Measurements from ENCODE around the gene FTCD.
"Not testable (repeated sequence)": the region's sequence is repeated elsewhere in the genome, so short reads cannot be mapped to it uniquely, and the experiment has no call there.

FTCD gene

GRCh38 chr21:46150073-46150472, 5.3 kb downstream of the FTCD start:
- no peak for TF ChIP-seq CTCF (IDR thresholded peaks at IDR 0.05; ENCODE audit: poor library complexity, severe bottlenecking)
- H3K27me3 ChIP-seq (ENCODE audit: insufficient read depth, poor library complexity, severe bottlenecking) = no peaks in the 10 kb centered on the region
- peak; percentile 57 for DNase-seq (ENCODE audit: low spot score)
- no peaks in the 10 kb centered on the region for H3K9me3 ChIP-seq (ENCODE audit: severe bottlenecking)
- no peak overlapping the region for H3K4me3 ChIP-seq (ENCODE audit: severe bottlenecking)
- no peak overlapping the region for H3K27ac ChIP-seq (ENCODE audit: poor library complexity, severe bottlenecking)
- no peaks in the 10 kb centered on the region for H3K36me3 ChIP-seq (ENCODE audit: low read depth)
- H3K4me1 ChIP-seq (ENCODE audit: insufficient read depth, poor library complexity, severe bottlenecking) = no peaks in the 10 kb centered on the region
- no peak for ATAC-seq (ENCODE audit: low read depth)

GRCh38 chr21:46149205-46149901, 6.0 kb downstream of the FTCD start:
- no peak for TF ChIP-seq CTCF (IDR thresholded peaks at IDR 0.05; ENCODE audit: poor library complexity, severe bottlenecking)
- peak; percentile 36 for DNase-seq (ENCODE audit: low spot score)
- Histone ChIP-seq H3K36me3 (ENCODE audit: low read depth) (no peaks in the 10 kb centered on the region), H3K9me3 (ENCODE audit: severe bottlenecking) (no peaks in the 10 kb centered on the region), H3K27ac (ENCODE audit: poor library complexity, severe bottlenecking) (no peak overlapping the region), H3K4me3 (ENCODE audit: severe bottlenecking) (no peak overlapping the region), H3K4me1 (ENCODE audit: insufficient read depth, poor library complexity, severe bottlenecking) (no peaks in the 10 kb centered on the region), H3K27me3 (ENCODE audit: insufficient read depth, poor library complexity, severe bottlenecking) (no peaks in the 10 kb centered on the region)
- no peak for ATAC-seq (ENCODE audit: low read depth)

- Histone ChIP-seq H3K27me3 (ENCODE audit: insufficient read depth, poor library complexity, severe bottlenecking) (no peaks in the 10 kb centered on the region), H3K4me3 (ENCODE audit: severe bottlenecking) (no peak overlapping the region), H3K9me3 (ENCODE audit: severe bottlenecking) (no peaks in the 10 kb centered on the region), H3K27ac (ENCODE audit: poor library complexity, severe bottlenecking) (no peak overlapping the region), H3K36me3 (ENCODE audit: low read depth) (no peaks in the 10 kb centered on the region), H3K4me1 (ENCODE audit: insufficient read depth, poor library complexity, severe bottlenecking) (peaks cover 3% of the 10 kb centered on the region)
- TF ChIP-seq CTCF (IDR thresholded peaks at IDR 0.05; ENCODE audit: poor library complexity, severe bottlenecking) = no peak
- DNase-seq (ENCODE audit: low spot score) (no peak), ATAC-seq (ENCODE audit: low read depth) (no peak)
Observed at GRCh38 chr21:46148106-46148505, 7.3 kb downstream of the FTCD start.

DNA sequence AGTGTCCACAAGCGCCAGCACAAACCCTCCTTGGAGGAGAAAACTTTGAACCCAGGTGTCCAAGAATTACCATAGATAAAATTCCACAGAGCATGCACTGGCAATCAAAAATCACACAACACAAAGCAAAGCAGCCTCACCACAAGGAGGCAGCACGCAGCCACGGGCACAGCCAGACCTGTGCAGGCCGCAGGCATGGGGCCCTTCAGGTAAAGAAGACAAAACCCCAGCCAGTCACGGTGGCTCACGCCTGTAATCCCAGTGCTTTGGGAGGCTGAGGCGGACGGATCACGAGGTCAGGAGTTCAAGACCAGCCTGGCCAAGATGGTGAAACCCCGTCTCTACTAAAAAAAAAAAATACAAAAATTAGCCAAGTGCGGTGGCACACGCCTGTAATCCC, 8.0 kb downstream of the FTCD start:
- H3K36me3 ChIP-seq (ENCODE audit: low read depth); H3K9me3 ChIP-seq (ENCODE audit: severe bottlenecking); H3K27ac ChIP-seq (ENCODE audit: poor library complexity, severe bottlenecking); H3K4me1 ChIP-seq (ENCODE audit: insufficient read depth, poor library complexity, severe bottlenecking); H3K27me3 ChIP-seq (ENCODE audit: insufficient read depth, poor library complexity, severe bottlenecking); ATAC-seq (ENCODE audit: low read depth); DNase-seq (ENCODE audit: low spot score); H3K4me3 ChIP-seq (ENCODE audit: severe bottlenecking): not testable (repeated sequence)
- TF ChIP-seq CTCF (IDR thresholded peaks at IDR 0.05; ENCODE audit: poor library complexity, severe bottlenecking) = peak; percentile 52

- DNase-seq (ENCODE audit: low spot score) (no peak), ATAC-seq (ENCODE audit: low read depth) (no peak)
- H3K4me1 ChIP-seq (ENCODE audit: insufficient read depth, poor library complexity, severe bottlenecking) = peaks cover 3% of the 10 kb centered on the region
- no peak overlapping the region for H3K27ac ChIP-seq (ENCODE audit: poor library complexity, severe bottlenecking)
- TF ChIP-seq CTCF (IDR thresholded peaks at IDR 0.05; ENCODE audit: poor library complexity, severe bottlenecking) = no peak
- no peak overlapping the region for H3K4me3 ChIP-seq (ENCODE audit: severe bottlenecking)
- H3K9me3 ChIP-seq (ENCODE audit: severe bottlenecking) = no peaks in the 10 kb centered on the region
- H3K27me3 ChIP-seq (ENCODE audit: insufficient read depth, poor library complexity, severe bottlenecking) = no peaks in the 10 kb centered on the region
- H3K36me3 ChIP-seq (ENCODE audit: low read depth) = no peaks in the 10 kb centered on the region
Observed at GRCh38 chr21:46146856-46147255, 8.5 kb downstream of the FTCD start.

Data from RWPE2 (cell line).